Trophoblast cell (in vitro differentiated cells and primary cell): ENCODE data around the gene UBXN10.
"Not testable (repeated sequence)": the region's sequence is repeated elsewhere in the genome, so short reads cannot be mapped to it uniquely, and the experiment has no call there.

Source experiments
- DNase-seq, 2 donors: peaks; one replicate each; pipeline ENCODE4 v3.0.0-alpha.2; 2016
- H2AFZ ChIP-seq: 2 replicates; pipeline ENCODE4 v1.6.1; 2013; ENCODE audit warnings: low read length, moderate library complexity, mild to moderate bottlenecking; ENCODE audit not compliant: insufficient read depth, poor library complexity
- H2AK5ac ChIP-seq: 2 replicates; pipeline ENCODE4 v1.6.1; 2013; ENCODE audit warnings: mild to moderate bottlenecking, low read length
- H2BK120ac ChIP-seq: 2 replicates; pipeline ENCODE4 v1.6.1; 2013; ENCODE audit warnings: low read length, mild to moderate bottlenecking, moderate library complexity; ENCODE audit not compliant: insufficient read depth, poor library complexity
- H2BK12ac ChIP-seq: 2 replicates; pipeline ENCODE4 v1.6.1; 2013; ENCODE audit warnings: mild to moderate bottlenecking, low read length, moderate library complexity
- H2BK5ac ChIP-seq: 2 replicates; pipeline ENCODE4 v1.6.1; 2013; ENCODE audit warnings: low read length, low read depth, moderate library complexity, mild to moderate bottlenecking; ENCODE audit not compliant: poor library complexity
- H3K14ac ChIP-seq: 2 replicates; pipeline ENCODE4 v1.6.1; 2013; ENCODE audit warnings: mild to moderate bottlenecking, low read length
- H3K18ac ChIP-seq: 2 replicates; pipeline ENCODE4 v1.6.1; 2013; ENCODE audit warnings: mild to moderate bottlenecking, low read length
- H3K23ac ChIP-seq: 2 replicates; pipeline ENCODE4 v1.6.1; 2013; ENCODE audit warnings: low read length
- H3K27ac ChIP-seq: 2 replicates; pipeline ENCODE4 v1.5.1; 2013; ENCODE audit warnings: low read depth, mild to moderate bottlenecking, inconsistent platforms, low read length, moderate library complexity
- H3K27me3 ChIP-seq: 2 replicates; pipeline ENCODE4 v1.6.1; 2013; ENCODE audit warnings: inconsistent platforms, mild to moderate bottlenecking, low read length, moderate library complexity; ENCODE audit not compliant: insufficient read depth
- H3K36me3 ChIP-seq, 2 experiments: 1 replicate in 1 of 2; 2 replicates in 1 of 2; pipeline ENCODE4 v1.6.1; 2013; ENCODE audit warnings: low read length in 2 of 2, mild to moderate bottlenecking in 2 of 2, moderate library complexity in 1 of 2; ENCODE audit not compliant: insufficient read depth in 2 of 2, control insufficient read depth in 1 of 2
- H3K4ac ChIP-seq: 2 replicates; pipeline ENCODE4 v1.6.1; 2013; ENCODE audit warnings: low read depth, mild to moderate bottlenecking, low read length, moderate library complexity
- H3K4me1 ChIP-seq, 2 experiments: 1 replicate in 1 of 2; 2 replicates in 1 of 2; pipeline ENCODE4 v1.6.1; 2013; ENCODE audit warnings: low read length in 2 of 2, mild to moderate bottlenecking in 2 of 2, moderate library complexity in 1 of 2; ENCODE audit not compliant: insufficient read depth in 2 of 2, control insufficient read depth in 1 of 2
- H3K4me2 ChIP-seq: 2 replicates; pipeline ENCODE4 v1.6.1; 2013; ENCODE audit warnings: inconsistent platforms, mild to moderate bottlenecking, low read length, moderate library complexity
- H3K4me3 ChIP-seq: 2 replicates; pipeline ENCODE4 v1.5.1; 2013; ENCODE audit warnings: mild to moderate bottlenecking, low read depth, low read length, inconsistent platforms
- H3K79me1 ChIP-seq: one replicate; pipeline ENCODE4 v1.6.1; 2013; ENCODE audit warnings: low read length
- H3K79me2 ChIP-seq: 2 replicates; pipeline ENCODE4 v1.6.1; 2013; ENCODE audit warnings: low read length, mild to moderate bottlenecking; ENCODE audit not compliant: control insufficient read depth, insufficient read depth, poor library complexity
- H3K9ac ChIP-seq: 2 replicates; pipeline ENCODE4 v1.6.1; 2013; ENCODE audit warnings: mild to moderate bottlenecking, low read length
- H3K9me3 ChIP-seq: 2 replicates; pipeline ENCODE4 v1.6.1; 2013; ENCODE audit warnings: low read depth, mild to moderate bottlenecking, control low read depth, inconsistent platforms, low read length; ENCODE audit not compliant: insufficient read depth
- H4K12ac ChIP-seq: 2 replicates; pipeline ENCODE4 v1.6.1; 2013; ENCODE audit warnings: low read depth, mild to moderate bottlenecking, low read length, moderate library complexity
- H4K8ac ChIP-seq: 2 replicates; pipeline ENCODE4 v1.6.1; 2013; ENCODE audit warnings: low read depth, mild to moderate bottlenecking, low read length, moderate library complexity
- H4K91ac ChIP-seq: one replicate; pipeline ENCODE4 v1.6.1; 2013; ENCODE audit warnings: low read depth, mild to moderate bottlenecking, low read length, moderate library complexity
- WGBS: extraction: QIAGEN DNeasy Blood & Tissue Kit; methylation state at CpG from one replicate; pipeline ENCODE4 v1.1.7; 2013; ENCODE audit warnings: missing lambda C conversion rate; ENCODE audit not compliant: insufficient read length, insufficient coverage; ENCODE audit errors: extremely low coverage; 5-methylcytosine and 5-hydroxymethylcytosine counted together

UBXN10 gene

GRCh38 chr1:20228314-20228825, 42.5 kb downstream of the UBXN10 start:
- no CpG with 5 or more reads among the region's 11 CpGs for WGBS
- no peaks in the 10 kb centered on the region for H3K27me3 ChIP-seq
- no peak overlapping the region for H2AFZ ChIP-seq
- H3K27ac ChIP-seq, result no peak overlapping the region
- no peak overlapping the region for H4K8ac ChIP-seq
- no peak overlapping the region for H3K4me2 ChIP-seq
- H4K91ac ChIP-seq, result no peak overlapping the region
- no peak overlapping the region for H2BK5ac ChIP-seq
- no peak overlapping the region for H3K18ac ChIP-seq
- DNase-seq, result no peak
- H3K9ac ChIP-seq, result no peak overlapping the region
- H3K14ac ChIP-seq, result no peak overlapping the region
- peaks cover under 1 to 9% of the 10 kb centered on the region in 2 experiments for H3K4me1 ChIP-seq
- no peak overlapping the region for H2BK12ac ChIP-seq
- no peak overlapping the region for H4K12ac ChIP-seq
- no peak overlapping the region for H3K23ac ChIP-seq
- peaks cover 5% of the 10 kb centered on the region for H3K79me1 ChIP-seq
- no peak overlapping the region for H3K4me3 ChIP-seq
- no peaks in the 10 kb centered on the region for H3K79me2 ChIP-seq
- peaks cover 3% of the 10 kb centered on the region for H3K9me3 ChIP-seq
- H3K4ac ChIP-seq, result no peak overlapping the region
- no peak overlapping the region for H2AK5ac ChIP-seq
- no peaks in the 10 kb centered on the region for H3K36me3 ChIP-seq
- H2BK120ac ChIP-seq, result no peak overlapping the region

- H3K18ac ChIP-seq, result no peak overlapping the region
- no peak overlapping the region for H3K4me2 ChIP-seq
- no peak overlapping the region for H4K12ac ChIP-seq
Observed at GRCh38 chr1:20229171-20229570, 43.3 kb downstream of the UBXN10 start.

GRCh38 chr1:20232564-20232963, 46.7 kb downstream of the UBXN10 start:
- not testable (repeated sequence) for H3K27me3 ChIP-seq, H3K14ac ChIP-seq, H3K18ac ChIP-seq, H3K79me2 ChIP-seq, H3K9me3 ChIP-seq, H3K9ac ChIP-seq, H4K12ac ChIP-seq, H3K36me3 ChIP-seq, H3K4ac ChIP-seq, H3K4me2 ChIP-seq, H2BK120ac ChIP-seq, H2AK5ac ChIP-seq, H4K8ac ChIP-seq, H2BK5ac ChIP-seq, H3K23ac ChIP-seq, H2AFZ ChIP-seq, H4K91ac ChIP-seq, H3K4me3 ChIP-seq, H2BK12ac ChIP-seq
- peak overlapping the region; percentile 83 for H3K27ac ChIP-seq
- H3K79me1 ChIP-seq, result peaks cover 14% of the 10 kb centered on the region
- WGBS, result no CpG with 5 or more reads among the region's 7 CpGs
- peak; percentile 74 to 95 for DNase-seq
- peaks cover 9 to 24% of the 10 kb centered on the region in 2 experiments for H3K4me1 ChIP-seq

More at GRCh38 chr1:20229171-20229570, 43.3 kb downstream of the UBXN10 start:
- Histone ChIP-seq H2AK5ac (no peak overlapping the region), H3K27me3 (no peaks in the 10 kb centered on the region), H3K36me3 (no peaks in the 10 kb centered on the region), H3K14ac (no peak overlapping the region), H4K91ac (no peak overlapping the region), H3K4ac (no peak overlapping the region), H3K4me3 (no peak overlapping the region), H3K27ac (no peak overlapping the region), H3K79me1 (peaks cover 9% of the 10 kb centered on the region), H4K8ac (no peak overlapping the region), H2BK12ac (no peak overlapping the region), H2BK120ac (no peak overlapping the region), H3K79me2 (no peaks in the 10 kb centered on the region), H2AFZ (no peak overlapping the region), H3K9me3 (peaks cover 3% of the 10 kb centered on the region), H2BK5ac (no peak overlapping the region), H3K4me1 (peaks cover 7 to 16% of the 10 kb centered on the region in 2 experiments), H3K23ac (no peak overlapping the region), H3K9ac (no peak overlapping the region)
- DNase-seq, result peak in 1 of 2 donors; percentile 14
- WGBS, result no CpG with 5 or more reads among the region's 2 CpGs

DNA sequence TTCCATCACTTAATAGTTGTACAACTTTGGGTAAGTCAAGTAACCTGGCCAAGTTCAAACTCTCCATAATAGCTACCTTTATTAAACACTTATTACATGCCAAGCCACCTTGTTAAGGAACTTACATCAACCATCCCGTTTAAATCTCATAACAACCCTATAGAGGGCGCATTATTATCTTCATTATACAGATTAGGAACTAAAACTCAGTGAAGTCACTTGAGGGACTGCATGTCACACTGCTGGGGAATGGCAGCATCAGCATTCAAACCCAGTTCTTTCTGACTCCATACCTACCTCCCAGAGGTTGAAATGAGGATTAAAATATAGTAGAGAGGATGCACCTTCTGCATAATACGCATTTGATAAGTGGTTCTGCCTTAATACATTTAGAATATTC, 47.5 kb downstream of the UBXN10 start:
- Histone ChIP-seq H3K4ac (no peak overlapping the region), H3K23ac (no peak overlapping the region), H2BK5ac (peak overlapping the region; percentile 84), H3K79me1 (peaks cover 14% of the 10 kb centered on the region), H3K27ac (peak overlapping the region; percentile 83), H3K14ac (peak overlapping the region; percentile 45), H3K4me3 (no peak overlapping the region), H4K12ac (no peak overlapping the region), H4K8ac (no peak overlapping the region), H3K9me3 (peaks cover 2% of the 10 kb centered on the region), H3K27me3 (no peaks in the 10 kb centered on the region), H2AK5ac (no peak overlapping the region), H2BK12ac (peak overlapping the region; percentile 88), H4K91ac (peak overlapping the region; percentile 44), H3K4me1 (peaks cover 9 to 24% of the 10 kb centered on the region in 2 experiments), H3K18ac (no peak overlapping the region), H3K36me3 (no peaks in the 10 kb centered on the region), H3K4me2 (no peak overlapping the region), H2AFZ (no peak overlapping the region), H3K9ac (no peak overlapping the region), H3K79me2 (no peaks in the 10 kb centered on the region), H2BK120ac (peak overlapping the region; percentile 87)
- DNase-seq, result peak in 1 of 2 donors; percentile 64
- no CpG with 5 or more reads among the region's 3 CpGs for WGBS
